Ectodermal cell (in vitro differentiated cells): ENCODE results near the gene LTBP3.

Experiments
- H3K27ac ChIP-seq: 2 replicates; pipeline ENCODE4 v1.7.0; 2013; ENCODE audit warnings: mild to moderate bottlenecking, low read depth, low read length; ENCODE audit not compliant: insufficient read depth, poor library complexity, severe bottlenecking
- H3K27me3 ChIP-seq: 2 replicates; pipeline ENCODE4 v1.7.0; 2013; ENCODE audit warnings: mild to moderate bottlenecking, low read length; ENCODE audit not compliant: insufficient read depth, control insufficient read depth, poor library complexity, severe bottlenecking
- H3K36me3 ChIP-seq: one replicate; pipeline ENCODE4 v1.7.0; 2013; ENCODE audit warnings: low read length; ENCODE audit not compliant: control insufficient read depth, insufficient read depth
- H3K4me1 ChIP-seq: one replicate; pipeline ENCODE4 v1.7.0; 2013; ENCODE audit warnings: low read length; ENCODE audit not compliant: control insufficient read depth, insufficient read depth
- H3K4me3 ChIP-seq: 2 replicates; pipeline ENCODE4 v1.7.0; 2013; ENCODE audit warnings: low read depth, low read length, control low read depth; ENCODE audit not compliant: insufficient read depth
- H3K9me3 ChIP-seq: 2 replicates; pipeline ENCODE4 v1.7.0; 2013; ENCODE audit warnings: mild to moderate bottlenecking, low read length, moderate library complexity; ENCODE audit not compliant: control insufficient read depth
- WGBS, 2 experiments: methylation state at CpG; one replicate each; pipeline ENCODE4 v1.1.7; 2013; ENCODE audit warnings: missing lambda C conversion rate in 2 of 2; 5-methylcytosine and 5-hydroxymethylcytosine counted together

LTBP3 gene

DNA sequence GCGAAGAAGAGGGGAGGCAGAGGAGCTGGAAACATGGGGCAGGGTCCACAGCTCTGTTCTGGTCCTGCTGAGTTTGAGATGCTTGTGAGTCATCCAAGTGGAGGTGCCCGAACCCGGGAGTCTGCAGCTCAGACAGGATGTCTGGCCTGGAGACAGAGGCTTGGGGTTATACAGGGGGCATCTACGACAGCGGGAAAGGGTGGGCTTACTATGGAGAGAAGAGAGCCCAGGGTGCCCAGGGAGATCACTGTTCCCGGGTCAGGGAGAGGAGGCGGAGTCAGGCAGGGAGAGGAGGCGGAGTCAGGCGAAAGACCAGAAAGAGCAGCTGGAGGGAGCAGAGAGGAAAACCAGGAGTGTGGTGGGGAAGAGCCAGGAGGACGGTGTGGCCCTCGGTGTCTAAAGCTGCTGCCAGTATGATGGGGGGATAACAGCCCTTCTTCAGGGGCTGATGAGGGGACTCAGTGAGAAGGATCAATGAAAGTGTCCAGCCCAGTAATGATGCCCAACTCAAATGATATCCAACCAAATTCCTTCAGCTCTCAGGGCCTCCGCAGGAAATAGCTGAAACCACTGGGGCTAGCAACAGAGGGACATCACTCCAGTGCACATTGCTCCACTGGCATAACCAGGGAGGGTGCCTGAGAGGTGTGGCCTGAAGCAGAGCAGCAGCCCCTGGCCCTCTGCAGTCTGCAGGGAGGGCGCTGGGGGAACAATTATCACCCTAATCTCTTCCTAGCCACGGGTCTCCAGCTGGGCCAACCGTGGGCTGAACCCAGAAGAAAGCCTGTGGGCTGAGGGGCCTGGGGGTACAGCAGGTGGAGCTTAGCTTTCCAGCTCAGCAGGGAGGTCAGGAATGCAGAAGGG, 2.6 kb upstream of the LTBP3 start:
- Histone ChIP-seq H3K9me3 (no peaks in the 10 kb centered on the region), H3K4me3 (no peak overlapping the region), H3K4me1 (peaks cover 34% of the 10 kb centered on the region), H3K36me3 (no peaks in the 10 kb centered on the region), H3K27ac (peak overlapping the region; percentile 27), H3K27me3 (peaks cover 21% of the 10 kb centered on the region)
- WGBS, 2 experiments, result 14 to 16% methylated on average over 15 of the region's 15 CpGs

DNA sequence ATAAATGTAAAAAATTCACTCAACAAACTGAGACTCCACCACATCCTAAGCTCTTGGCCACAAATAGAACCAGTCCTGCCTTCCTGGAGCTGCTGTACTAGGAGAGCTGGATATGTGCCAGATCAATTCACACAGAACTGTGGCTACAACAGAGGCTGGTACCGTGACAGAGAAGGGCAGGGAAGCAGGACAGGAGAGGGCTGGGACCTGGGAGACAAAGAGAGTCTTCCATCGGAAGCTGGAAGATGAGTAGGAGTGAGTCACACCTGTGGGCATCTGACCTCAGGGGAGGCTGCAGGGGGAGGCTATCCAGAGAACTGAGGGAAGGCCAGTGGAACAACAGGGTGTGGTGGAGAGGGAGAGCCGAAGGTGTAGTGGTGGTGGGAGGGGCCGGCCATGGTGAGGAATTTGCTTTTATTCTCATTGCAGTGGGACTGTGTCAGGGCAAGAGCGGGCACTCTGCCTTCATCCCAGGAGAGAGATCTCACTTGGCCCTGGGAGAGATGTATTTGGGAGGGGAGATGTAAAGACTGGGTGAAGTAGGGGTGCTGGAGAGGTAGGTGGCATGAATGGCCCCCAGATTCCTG, 1.9 kb upstream of the LTBP3 start:
- WGBS, 2 experiments, result 49 to 55% methylated on average over 5 of the region's 5 CpGs
- Histone ChIP-seq H3K9me3 (no peaks in the 10 kb centered on the region), H3K27me3 (peaks cover 25% of the 10 kb centered on the region), H3K27ac (peak overlapping the region; percentile 27), H3K4me3 (no peak overlapping the region), H3K36me3 (no peaks in the 10 kb centered on the region), H3K4me1 (peaks cover 37% of the 10 kb centered on the region)

DNA sequence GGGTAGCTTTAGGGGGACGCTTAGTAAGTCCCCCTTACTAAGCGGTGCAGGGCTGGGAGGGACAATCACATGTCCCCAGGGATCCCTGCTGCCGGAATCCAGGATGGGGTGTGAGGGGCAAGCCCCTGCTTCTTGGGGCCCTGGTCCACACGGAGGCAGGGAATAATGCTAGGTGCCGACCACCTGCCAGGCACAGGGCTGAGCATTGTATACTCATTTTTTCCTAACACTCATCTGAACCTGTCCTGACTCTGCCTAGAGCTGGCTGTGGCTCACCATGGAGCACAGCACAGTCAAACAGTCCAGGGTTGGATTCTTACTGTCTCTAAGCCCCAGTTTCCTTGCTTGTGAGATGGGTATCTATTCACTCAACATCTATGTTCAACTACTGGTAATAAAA, 1.4 kb upstream of the LTBP3 start:
- no peaks in the 10 kb centered on the region for H3K36me3 ChIP-seq
- peaks cover 30% of the 10 kb centered on the region for H3K27me3 ChIP-seq
- no peak overlapping the region for H3K4me3 ChIP-seq
- H3K9me3 ChIP-seq, result no peaks in the 10 kb centered on the region
- 73 to 79% methylated on average over 5 of the region's 5 CpGs for WGBS, 2 experiments
- H3K27ac ChIP-seq, result no peak overlapping the region
- peaks cover 42% of the 10 kb centered on the region for H3K4me1 ChIP-seq

DNA sequence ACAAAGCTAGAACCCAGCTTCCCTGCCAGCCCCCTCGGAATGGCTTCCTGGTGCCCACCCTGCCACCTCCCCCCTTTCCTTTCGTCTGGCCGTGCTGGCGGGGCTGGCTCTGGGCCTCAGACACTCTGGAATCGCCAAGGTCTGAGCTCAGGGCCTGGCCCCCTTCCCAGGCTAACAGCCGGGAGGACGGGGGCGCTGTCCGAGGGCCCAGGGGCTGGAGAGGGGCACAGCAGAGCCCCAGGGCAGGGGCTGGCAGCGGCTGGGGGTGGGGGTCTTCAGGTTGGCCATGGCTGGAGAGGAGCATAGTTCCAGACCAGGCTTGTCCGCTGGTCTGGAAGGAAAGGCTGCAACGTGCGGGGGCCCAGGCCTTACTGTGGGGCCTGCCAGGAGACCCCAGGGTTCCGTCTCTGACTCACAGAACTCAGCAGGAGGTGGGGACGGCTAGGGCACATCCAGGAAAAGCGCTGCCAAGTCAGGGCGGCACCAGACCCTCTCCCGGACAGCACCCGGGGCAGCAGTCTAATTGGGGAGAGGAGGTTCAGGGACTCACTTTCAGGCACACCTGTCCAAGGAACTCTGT, 861 bp upstream of the LTBP3 start:
- no peaks in the 10 kb centered on the region for H3K9me3 ChIP-seq
- H3K27me3 ChIP-seq, result peaks cover 35% of the 10 kb centered on the region
- peaks cover 47% of the 10 kb centered on the region for H3K4me1 ChIP-seq
- WGBS, 2 experiments, result 59 to 60% methylated on average over 19 of the region's 19 CpGs
- H3K4me3 ChIP-seq, result peak overlapping the region; percentile 46
- H3K36me3 ChIP-seq, result no peaks in the 10 kb centered on the region
- no peak overlapping the region for H3K27ac ChIP-seq

DNA sequence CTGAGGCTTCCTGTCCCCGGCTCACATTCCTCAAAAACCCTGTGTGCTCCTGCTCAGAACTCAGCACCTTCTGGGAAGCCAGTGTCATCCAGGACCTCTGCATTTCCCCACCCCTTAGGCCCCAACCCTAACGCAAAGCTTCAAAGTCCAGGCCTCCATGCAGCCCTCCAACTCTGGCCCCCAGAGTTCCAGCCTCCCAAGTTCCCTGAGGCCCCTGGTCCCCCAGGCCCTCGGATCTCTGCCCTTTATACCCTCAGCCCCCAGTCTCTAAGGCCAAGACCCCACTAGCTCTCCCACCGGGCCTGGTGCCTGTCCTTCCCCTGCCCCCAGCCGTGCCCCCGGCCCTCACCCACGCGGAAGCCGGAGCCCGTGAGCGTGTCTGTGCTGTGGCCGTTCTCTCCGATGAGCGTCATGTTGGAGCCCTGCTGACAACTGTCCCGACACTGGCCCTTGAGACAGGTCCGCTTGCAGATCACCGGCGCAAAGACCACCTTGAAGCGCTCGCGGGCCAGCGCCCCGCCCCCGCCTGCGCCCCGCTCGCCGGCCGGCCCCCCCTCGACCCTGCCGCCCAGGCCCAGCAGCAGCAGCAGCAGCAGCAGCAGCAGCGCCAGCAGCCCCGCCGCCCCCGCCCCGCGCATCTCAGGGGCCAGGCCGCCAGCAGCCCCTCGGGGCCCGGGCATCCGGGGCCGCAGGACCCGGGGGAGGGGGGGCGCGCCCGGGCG, 718 bp downstream of the LTBP3 start:
- 8% methylated on average over 47 of the region's 47 CpGs for WGBS, 2 experiments
- peaks cover 59% of the 10 kb centered on the region for H3K4me1 ChIP-seq
- peak overlapping the region; percentile 46 for H3K4me3 ChIP-seq
- H3K27me3 ChIP-seq, result peaks cover 39% of the 10 kb centered on the region
- no peaks in the 10 kb centered on the region for H3K36me3 ChIP-seq
- H3K9me3 ChIP-seq, result no peaks in the 10 kb centered on the region
- H3K27ac ChIP-seq, result no peak overlapping the region

DNA sequence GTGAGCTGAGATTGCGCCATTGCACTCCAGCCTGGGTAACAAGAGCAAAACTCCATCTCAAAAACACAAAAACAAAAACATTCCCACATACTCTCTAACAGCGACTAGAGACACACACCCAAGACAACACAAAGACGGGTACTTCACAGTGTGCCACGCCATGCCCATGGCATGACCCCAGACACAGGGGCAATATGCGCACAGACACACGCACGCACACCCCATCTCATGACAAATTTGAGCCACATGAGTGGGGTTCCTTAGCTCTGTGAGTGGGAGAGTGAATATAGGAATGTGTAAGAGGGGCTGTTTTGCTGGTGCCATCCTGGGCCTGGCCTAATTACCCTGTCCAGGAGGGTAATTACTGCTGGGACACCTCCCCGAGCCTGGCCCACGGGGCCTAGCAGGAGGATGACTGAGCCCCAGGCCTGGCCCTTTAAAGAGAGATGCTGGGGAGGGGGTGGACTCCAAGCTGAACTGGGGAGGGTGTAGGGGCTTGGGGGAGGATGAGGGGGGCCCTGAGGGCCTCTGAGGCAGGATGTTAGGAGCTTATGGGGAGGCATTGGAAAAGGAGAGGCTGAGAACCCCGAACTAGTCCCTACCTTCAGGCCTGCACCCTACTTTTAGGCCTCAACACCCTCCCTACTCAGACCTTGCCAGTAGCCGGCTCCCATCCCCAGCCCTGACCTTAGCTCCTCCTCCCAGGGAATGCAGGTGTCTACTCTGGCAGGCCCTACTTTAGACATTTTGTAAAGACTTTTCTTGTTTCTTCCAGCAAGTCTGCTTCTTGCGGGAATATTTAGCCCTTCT, 1.5 kb downstream of the LTBP3 start:
- no peak overlapping the region for H3K4me3 ChIP-seq
- H3K36me3 ChIP-seq, result no peaks in the 10 kb centered on the region
- peaks cover 59% of the 10 kb centered on the region for H3K4me1 ChIP-seq
- H3K9me3 ChIP-seq, result no peaks in the 10 kb centered on the region
- 87 to 88% methylated on average over 12 of the region's 12 CpGs for WGBS, 2 experiments
- peaks cover 41% of the 10 kb centered on the region for H3K27me3 ChIP-seq
- no peak overlapping the region for H3K27ac ChIP-seq

DNA sequence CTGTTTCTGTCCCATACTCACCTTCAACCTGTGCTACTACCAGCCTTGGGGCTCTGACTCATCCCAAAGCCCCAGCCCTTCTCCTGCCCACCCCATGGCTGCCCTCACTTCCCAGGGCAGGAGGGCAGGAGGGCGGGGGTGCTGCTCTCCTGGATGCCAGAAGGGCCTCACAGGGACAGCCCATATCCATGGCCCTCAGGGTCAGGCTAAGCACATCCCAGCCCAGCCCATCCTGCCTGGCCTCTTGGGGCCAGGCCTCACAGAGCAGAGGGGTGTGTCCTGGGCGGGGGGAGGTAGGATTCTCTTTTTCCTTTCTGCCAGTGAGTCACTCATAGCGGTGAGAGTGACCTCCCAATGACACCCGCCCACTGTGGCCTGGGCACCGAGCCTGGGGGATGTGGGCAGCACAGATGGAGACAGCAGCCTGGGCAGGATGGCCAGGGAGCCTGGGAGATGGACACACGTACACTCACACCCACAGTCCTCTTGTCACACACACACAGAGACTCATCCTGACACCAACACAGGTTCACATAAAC, 2.4 kb downstream of the LTBP3 start:
- no peak overlapping the region for H3K4me3 ChIP-seq
- no peaks in the 10 kb centered on the region for H3K36me3 ChIP-seq
- peaks cover 53% of the 10 kb centered on the region for H3K4me1 ChIP-seq
- peaks cover 43% of the 10 kb centered on the region for H3K27me3 ChIP-seq
- WGBS, 2 experiments, result 70 to 81% methylated on average over 6 of the region's 6 CpGs
- H3K27ac ChIP-seq, result no peak overlapping the region
- no peaks in the 10 kb centered on the region for H3K9me3 ChIP-seq

DNA sequence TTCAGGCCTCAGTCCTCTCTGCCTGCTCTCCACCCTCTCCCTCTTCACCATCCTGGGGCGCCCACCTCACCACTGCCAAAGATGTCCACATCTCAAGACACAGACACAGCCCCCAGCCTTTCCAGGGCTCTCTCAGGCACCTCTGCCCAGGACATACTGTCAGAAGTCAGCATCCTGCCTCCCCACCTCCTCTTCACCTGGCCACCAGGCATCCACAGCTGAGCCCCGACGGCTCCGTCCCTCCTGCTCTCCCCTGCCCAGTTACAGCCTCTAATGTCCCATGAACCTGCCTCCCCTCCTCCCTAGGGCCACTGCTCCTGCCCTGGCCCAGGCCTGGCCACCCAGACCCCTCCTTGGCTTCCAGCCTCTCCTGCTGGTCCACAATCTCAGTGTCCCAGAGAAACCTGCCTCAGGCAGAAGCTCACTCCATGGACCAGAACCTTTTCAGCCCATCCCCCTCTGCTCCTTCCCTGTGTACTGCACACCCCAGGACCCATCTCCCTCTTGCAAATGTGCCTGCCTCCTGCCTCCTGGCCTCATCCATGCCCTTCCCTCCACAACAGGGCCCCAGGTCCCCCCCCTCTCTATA, 3.2 kb downstream of the LTBP3 start:
- Histone ChIP-seq H3K4me3 (no peak overlapping the region), H3K4me1 (peaks cover 45% of the 10 kb centered on the region), H3K9me3 (no peaks in the 10 kb centered on the region), H3K27ac (no peak overlapping the region), H3K27me3 (peaks cover 45% of the 10 kb centered on the region), H3K36me3 (no peaks in the 10 kb centered on the region)
- 91 to 92% methylated on average over 4 of the region's 4 CpGs for whole genome bisulfite sequencing, 2 experiments
